IgD-negative memory B cell (primary cell): Measurements from ENCODE around the gene TIMP3. TPM values are rescaled to one million over a fixed set of nuclear protein-coding genes. Genes with fewer than 3 reads are reported as not detected.

Source experiments
- H3K27ac Mint-ChIP-seq, 3 donors: one replicate each; pipeline ENCODE4 v1.8.0; 2020 to 2022; ENCODE audit warnings: mild to moderate bottlenecking in 3 of 3, mixed read lengths in 3 of 3, moderate library complexity in 1 of 3
- H3K27me3 Mint-ChIP-seq: one replicate; pipeline ENCODE4 v1.8.0; 2021; ENCODE audit warnings: mixed read lengths
- H3K36me3 Mint-ChIP-seq: one replicate; pipeline ENCODE4 v1.8.0; 2020; ENCODE audit warnings: mild to moderate bottlenecking, mixed read lengths
- H3K4me1 Mint-ChIP-seq, 3 donors: one replicate each; pipeline ENCODE4 v1.8.0; 2020 to 2022; ENCODE audit warnings: mixed read lengths in 3 of 3, mild to moderate bottlenecking in 1 of 3
- H3K4me3 Mint-ChIP-seq, 4 donors: one replicate each; pipeline ENCODE4 v1.8.0; 2020 to 2022; ENCODE audit warnings: mild to moderate bottlenecking in 4 of 4, mixed read lengths in 4 of 4, moderate library complexity in 3 of 4
- H3K9me3 Mint-ChIP-seq, 3 donors: one replicate each; pipeline ENCODE4 v1.8.0; 2020 to 2021; ENCODE audit warnings: mixed read lengths in 3 of 3, mild to moderate bottlenecking in 1 of 3
- polyA plus RNA-seq: library from polyadenylated mRNA; unstranded; fragments of 300-500 nt; fragmentation: Illumina TruSeq; gene quantifications from one replicate; pipeline ENCODE4 v1.2.3, GENCODE V29; 2021

Gene TIMP3
- polyA plus RNA-seq, 1 donor from 2014 or later: not detected

GRCh38 chr22:32880505-32880892 is 79.0 kb downstream of the TIMP3 start:
- peak overlapping the region in 2 of 4 donors; percentile 64 to 67 for H3K4me3 Mint-ChIP-seq
- H3K27me3 Mint-ChIP-seq: peaks cover 18% of the 10 kb centered on the region
- H3K4me1 Mint-ChIP-seq: peaks cover 0 to 3% (median 2%) of the 10 kb centered on the region in 3 donors
- H3K36me3 Mint-ChIP-seq: no peaks in the 10 kb centered on the region
- H3K27ac Mint-ChIP-seq: no peak overlapping the region
- H3K9me3 Mint-ChIP-seq: no peaks in the 10 kb centered on the region

DNA sequence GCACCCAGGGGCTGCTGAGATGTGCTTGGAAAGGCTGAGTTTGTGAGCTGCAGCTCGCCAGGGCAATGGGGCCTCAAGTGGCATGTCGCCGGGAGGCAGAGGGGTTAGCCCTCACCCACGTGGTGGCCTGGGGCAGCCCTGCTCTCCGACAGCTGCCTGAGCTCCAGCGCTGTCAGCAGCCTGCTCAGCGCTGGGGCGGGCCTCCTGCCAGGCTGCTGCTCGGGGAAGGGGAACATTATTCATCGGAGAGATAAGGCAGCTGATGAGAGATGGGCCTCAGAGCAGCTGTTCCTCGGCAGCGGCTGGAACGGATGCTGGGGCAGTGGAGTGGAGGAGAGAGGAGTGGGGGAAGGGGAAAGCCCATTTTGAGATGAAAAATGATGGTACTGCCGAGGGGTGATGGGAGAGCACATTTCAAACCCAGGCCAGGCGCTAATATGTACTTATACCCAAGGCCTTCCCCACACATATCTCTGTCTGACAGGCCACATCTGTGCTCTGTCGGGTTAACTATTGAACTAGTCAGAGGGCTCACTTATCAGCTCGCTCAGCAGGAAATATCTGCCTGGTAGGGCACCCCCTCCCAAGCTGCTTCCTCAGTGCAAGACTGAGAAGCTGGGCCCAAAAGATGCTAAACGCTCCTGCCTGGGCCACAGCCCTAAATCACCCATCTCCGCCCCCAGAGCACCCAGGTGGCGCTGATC is 79.5 kb downstream of the TIMP3 start:
- no peaks in the 10 kb centered on the region for H3K9me3 Mint-ChIP-seq
- H3K27me3 Mint-ChIP-seq: peaks cover 18% of the 10 kb centered on the region
- peak overlapping the region in 2 of 4 donors; percentile 64 to 67 for H3K4me3 Mint-ChIP-seq
- no peak overlapping the region for H3K27ac Mint-ChIP-seq
- H3K4me1 Mint-ChIP-seq: peaks cover 0 to 3% (median 2%) of the 10 kb centered on the region in 3 donors
- no peaks in the 10 kb centered on the region for H3K36me3 Mint-ChIP-seq

- Mint-ChIP-seq H3K9me3 (no peaks in the 10 kb centered on the region), H3K27me3 (peaks cover 18% of the 10 kb centered on the region), H3K4me3 (peak overlapping the region in 1 of 4 donors; percentile 25), H3K27ac (peak overlapping the region in 1 of 3 donors; percentile 35), H3K36me3 (no peaks in the 10 kb centered on the region), H3K4me1 (peaks cover 0 to 3% (median 2%) of the 10 kb centered on the region in 3 donors)
Observed at GRCh38 chr22:32882360-32882755, 80.9 kb downstream of the TIMP3 start.

- Mint-ChIP-seq H3K4me3 (no peak overlapping the region), H3K9me3 (no peaks in the 10 kb centered on the region), H3K27ac (peak overlapping the region in 1 of 3 donors; percentile 35), H3K4me1 (peaks cover 0 to 3% (median 2%) of the 10 kb centered on the region in 3 donors), H3K27me3 (peaks cover 18% of the 10 kb centered on the region), H3K36me3 (no peaks in the 10 kb centered on the region)
Observed at GRCh38 chr22:32882774-32883530, 81.4 kb downstream of the TIMP3 start.

DNA sequence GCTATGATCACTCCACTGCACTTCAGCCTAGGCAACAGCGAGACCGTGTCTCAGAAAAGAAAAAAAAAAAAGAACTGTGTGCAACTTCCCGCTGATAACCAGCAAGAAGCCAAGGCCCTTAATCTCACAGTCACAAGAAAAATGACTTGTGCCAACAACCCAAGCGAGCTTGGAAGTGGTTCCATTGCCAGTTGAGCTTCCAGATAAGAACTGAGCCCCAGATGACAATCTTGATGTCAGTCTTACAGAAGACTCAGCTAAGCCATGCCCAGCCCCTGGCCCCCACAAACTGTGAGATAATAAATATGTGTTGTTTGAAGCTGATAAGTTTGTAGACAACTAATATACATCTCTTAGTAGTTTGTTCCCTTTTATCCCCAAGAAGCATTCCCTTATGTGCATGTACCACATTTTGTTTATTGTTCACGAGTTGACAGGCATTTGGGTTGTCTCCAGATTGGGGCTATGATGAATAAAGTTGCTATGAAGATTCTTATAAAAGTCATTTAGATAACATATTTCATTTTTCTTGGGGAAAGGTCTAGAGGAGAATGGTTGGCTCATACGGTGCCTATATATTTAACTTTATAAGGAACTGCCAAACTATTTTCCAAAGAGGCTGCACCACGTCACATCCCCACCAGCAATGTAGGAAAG is 85.9 kb downstream of the TIMP3 start:
- no peaks in the 10 kb centered on the region for H3K4me1 Mint-ChIP-seq
- H3K9me3 Mint-ChIP-seq: no peaks in the 10 kb centered on the region
- no peaks in the 10 kb centered on the region for H3K36me3 Mint-ChIP-seq
- H3K4me3 Mint-ChIP-seq: no peak overlapping the region
- H3K27me3 Mint-ChIP-seq: peaks cover 10% of the 10 kb centered on the region
- H3K27ac Mint-ChIP-seq: no peak overlapping the region

- Mint-ChIP-seq H3K27me3 (peaks cover 9% of the 10 kb centered on the region), H3K4me1 (no peaks in the 10 kb centered on the region), H3K4me3 (no peak overlapping the region), H3K27ac (no peak overlapping the region), H3K9me3 (no peaks in the 10 kb centered on the region), H3K36me3 (no peaks in the 10 kb centered on the region)
Observed at GRCh38 chr22:32888976-32889375, 87.5 kb downstream of the TIMP3 start.

GRCh38 chr22:32896891-32897290 is 95.4 kb downstream of the TIMP3 start:
- Mint-ChIP-seq H3K27ac (no peak overlapping the region), H3K4me3 (no peak overlapping the region), H3K9me3 (no peaks in the 10 kb centered on the region), H3K36me3 (no peaks in the 10 kb centered on the region), H3K27me3 (peaks cover 1% of the 10 kb centered on the region), H3K4me1 (no peaks in the 10 kb centered on the region)

GRCh38 chr22:32897400-32897799 is 95.9 kb downstream of the TIMP3 start:
- Mint-ChIP-seq H3K9me3 (no peaks in the 10 kb centered on the region), H3K4me3 (no peak overlapping the region), H3K4me1 (no peaks in the 10 kb centered on the region), H3K27me3 (peaks cover 1% of the 10 kb centered on the region), H3K36me3 (no peaks in the 10 kb centered on the region), H3K27ac (no peak overlapping the region)

DNA sequence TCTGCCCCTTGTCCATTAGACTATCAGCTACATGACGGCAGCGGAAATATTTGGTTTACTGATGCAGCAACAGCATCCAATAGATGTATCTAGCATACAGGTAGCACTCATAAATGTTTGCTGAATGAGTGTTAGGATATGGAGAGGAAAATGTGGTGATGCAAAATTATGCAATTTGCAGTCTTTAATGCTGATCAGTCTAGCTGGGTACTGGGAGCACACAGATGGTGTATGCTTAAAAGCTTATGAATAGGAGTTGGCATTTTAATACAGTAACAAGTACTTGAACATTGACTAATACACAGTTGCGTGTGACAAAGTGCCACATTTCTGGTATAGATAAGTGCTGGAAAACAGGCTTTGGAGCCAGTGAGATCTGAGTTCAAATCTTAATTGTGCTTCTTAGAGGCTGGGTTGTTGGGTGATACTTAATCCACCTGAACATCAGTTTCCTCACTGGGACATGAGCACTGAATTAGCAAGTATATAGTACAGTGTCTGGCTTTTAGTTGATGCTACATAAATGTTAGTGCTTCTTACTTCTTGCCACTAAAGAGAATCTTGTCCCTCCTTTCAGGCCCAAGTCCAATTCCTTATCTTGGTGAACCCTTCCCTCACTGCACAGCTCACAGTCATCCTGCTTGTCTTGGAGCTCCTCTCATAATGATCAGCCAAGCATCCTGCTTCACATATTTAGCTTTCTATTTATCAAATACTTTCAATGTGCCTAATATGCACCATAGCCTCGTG is 99.6 kb downstream of the TIMP3 start:
- Mint-ChIP-seq H3K4me3 (no peak overlapping the region), H3K27me3 (no peaks in the 10 kb centered on the region), H3K4me1 (no peaks in the 10 kb centered on the region), H3K9me3 (no peaks in the 10 kb centered on the region), H3K27ac (no peak overlapping the region), H3K36me3 (no peaks in the 10 kb centered on the region)

DNA sequence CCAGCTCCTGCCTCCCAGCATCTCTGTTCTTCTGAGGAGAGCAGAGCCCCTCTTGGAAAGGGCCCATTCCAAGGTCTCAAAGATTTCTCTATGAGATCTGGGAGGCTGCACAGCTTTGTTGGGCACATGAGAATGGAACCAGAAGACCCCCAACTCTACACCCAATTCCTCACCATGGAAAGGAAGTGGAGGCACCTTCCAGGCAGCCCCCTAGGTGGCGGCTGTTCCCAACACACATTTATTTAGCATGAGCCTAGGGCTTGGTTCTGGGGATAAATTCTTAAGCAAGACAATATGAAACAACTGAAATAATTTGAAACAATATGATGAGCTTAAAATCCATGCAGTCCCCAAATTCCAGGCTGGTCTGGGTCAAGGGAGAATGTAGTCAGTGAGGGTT is 100.4 kb downstream of the TIMP3 start:
- Mint-ChIP-seq H3K36me3 (no peaks in the 10 kb centered on the region), H3K4me3 (no peak overlapping the region), H3K27ac (no peak overlapping the region), H3K9me3 (no peaks in the 10 kb centered on the region), H3K4me1 (no peaks in the 10 kb centered on the region), H3K27me3 (no peaks in the 10 kb centered on the region)

GRCh38 chr22:32903507-32903906 is 102.0 kb downstream of the TIMP3 start:
- Mint-ChIP-seq H3K4me3 (no peak overlapping the region), H3K9me3 (no peaks in the 10 kb centered on the region), H3K27ac (no peak overlapping the region), H3K27me3 (no peaks in the 10 kb centered on the region), H3K36me3 (no peaks in the 10 kb centered on the region), H3K4me1 (no peaks in the 10 kb centered on the region)

- H3K4me1 Mint-ChIP-seq: no peaks in the 10 kb centered on the region
- no peaks in the 10 kb centered on the region for H3K36me3 Mint-ChIP-seq
- H3K9me3 Mint-ChIP-seq: no peaks in the 10 kb centered on the region
- no peak overlapping the region for H3K27ac Mint-ChIP-seq
- no peaks in the 10 kb centered on the region for H3K27me3 Mint-ChIP-seq
- no peak overlapping the region for H3K4me3 Mint-ChIP-seq
Observed at GRCh38 chr22:32904044-32904443, 102.5 kb downstream of the TIMP3 start.

DNA sequence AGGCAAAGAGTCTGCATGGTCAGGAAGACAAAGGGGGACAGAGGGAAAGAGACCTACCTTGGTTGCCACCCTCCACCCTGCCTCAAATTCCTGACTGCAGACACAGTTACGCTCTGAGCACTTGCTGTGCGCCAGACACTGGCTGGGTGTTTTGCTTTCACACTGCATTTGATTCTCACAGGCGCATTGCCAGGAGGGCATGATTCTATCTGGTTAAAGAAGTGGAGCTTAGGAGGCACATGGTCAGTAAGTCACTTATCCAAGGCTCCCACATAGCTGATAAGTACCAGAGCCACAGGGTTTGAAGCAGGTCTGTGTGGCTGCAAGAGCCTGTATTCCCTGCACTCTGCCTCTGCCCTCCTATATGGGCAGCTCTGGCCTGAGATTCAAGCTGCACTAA is 103.9 kb downstream of the TIMP3 start:
- Mint-ChIP-seq H3K27ac (no peak overlapping the region), H3K27me3 (no peaks in the 10 kb centered on the region), H3K4me3 (no peak overlapping the region), H3K4me1 (no peaks in the 10 kb centered on the region), H3K9me3 (no peaks in the 10 kb centered on the region), H3K36me3 (no peaks in the 10 kb centered on the region)

GRCh38 chr22:32909581-32910428 is 108.3 kb downstream of the TIMP3 start:
- no peak overlapping the region for H3K27ac Mint-ChIP-seq
- H3K4me1 Mint-ChIP-seq: no peaks in the 10 kb centered on the region
- no peaks in the 10 kb centered on the region for H3K9me3 Mint-ChIP-seq
- peaks cover 1% of the 10 kb centered on the region for H3K36me3 Mint-ChIP-seq
- no peak overlapping the region for H3K4me3 Mint-ChIP-seq
- peaks cover 8% of the 10 kb centered on the region for H3K27me3 Mint-ChIP-seq
